Measurements from ENCODE around the gene PRRG2.
A peak's percentile ranks its signal among the peaks of the same experiment; 100 is the strongest.

PRRG2 gene

DNA sequence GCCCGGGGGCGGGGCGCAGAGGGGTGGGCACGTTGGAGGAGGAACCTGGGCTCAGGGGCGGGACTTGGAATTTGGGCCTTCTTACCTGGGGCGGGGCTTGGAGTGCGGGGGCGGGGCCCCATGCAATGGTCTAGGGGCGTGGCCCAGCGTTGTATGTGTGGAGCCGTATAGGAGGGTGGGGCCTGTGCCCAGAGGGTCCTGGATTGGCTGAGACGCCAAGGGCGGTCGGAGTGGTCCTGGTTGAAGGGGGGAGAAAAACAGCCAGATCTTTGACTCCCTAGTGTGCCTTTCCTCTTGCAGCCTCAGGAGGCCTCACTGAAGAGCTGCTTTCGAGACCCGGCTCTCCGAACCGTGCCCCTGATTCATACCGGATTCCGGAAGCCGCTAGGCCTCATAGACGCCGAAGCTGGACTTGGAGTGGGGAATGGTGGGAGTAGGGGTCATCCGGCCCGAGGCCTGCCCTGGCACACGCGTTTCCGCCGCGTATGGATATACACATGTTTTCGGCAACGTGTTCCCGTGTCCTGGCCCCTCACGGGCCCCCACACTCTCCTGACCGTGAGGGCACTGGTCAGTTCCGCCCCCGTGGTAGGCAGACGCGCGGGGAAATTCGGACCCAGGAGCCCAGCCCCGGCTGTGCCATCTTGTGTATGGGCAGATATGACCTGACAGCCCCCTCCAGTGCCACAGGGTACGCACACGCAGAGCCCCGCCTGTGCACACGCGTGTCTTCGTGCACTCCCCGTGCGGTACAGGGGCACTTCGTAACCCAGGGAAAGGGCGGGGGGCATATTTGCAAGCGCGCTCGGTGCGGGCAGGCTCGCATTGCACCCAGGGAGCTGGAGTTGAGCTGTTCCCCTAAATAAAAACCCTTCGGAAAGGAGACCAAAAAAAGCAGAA, 9.2 kb downstream of the PRRG2 start:
- peak; percentile 98 for DNase-seq

DNA sequence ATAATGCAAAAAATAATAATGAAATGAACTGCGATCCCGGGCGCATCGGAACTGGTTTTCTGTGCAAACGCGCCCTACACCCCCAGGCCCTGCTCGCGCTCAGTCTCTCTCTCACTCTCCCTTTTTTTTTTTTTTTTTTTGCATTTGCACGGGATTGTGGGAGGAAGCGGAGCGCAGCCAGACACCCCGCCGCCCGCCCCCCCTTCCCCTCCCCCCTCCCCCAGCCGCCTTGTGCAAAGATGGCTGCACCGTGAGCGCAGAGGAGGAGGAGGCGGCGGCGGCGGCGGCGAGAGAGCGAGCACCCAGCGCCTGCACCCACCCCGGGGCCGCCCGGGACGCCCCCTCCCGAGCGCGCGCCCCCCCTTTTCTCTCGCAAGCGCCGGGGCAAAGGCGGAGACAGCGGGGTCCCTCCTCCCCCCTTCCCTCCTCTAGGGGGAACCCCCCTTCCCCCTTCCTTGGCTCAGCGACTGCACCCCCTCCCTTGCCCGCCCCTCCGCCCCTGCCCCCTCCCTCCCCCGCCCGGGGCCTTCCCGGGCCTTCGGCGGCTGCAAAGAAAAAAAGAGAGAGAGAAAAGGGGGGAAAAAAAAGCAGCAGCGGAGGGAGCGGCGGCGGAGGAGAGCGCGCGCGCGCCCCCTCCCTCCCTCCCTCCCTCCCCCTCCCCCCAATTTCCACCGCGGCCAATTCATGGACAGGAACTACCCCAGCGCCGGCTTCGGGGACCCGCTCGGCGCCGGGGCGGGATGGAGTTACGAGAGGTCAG, 10.0 kb downstream of the PRRG2 start, which contains the start of gene PRR12:
Gene PRR12, plus strand, starts transcription at position 212 of the 760 bp plus-strand sequence. Its CDS starts 473 bp downstream, at position 685.
- DNase-seq, result peak; percentile 86

DNA sequence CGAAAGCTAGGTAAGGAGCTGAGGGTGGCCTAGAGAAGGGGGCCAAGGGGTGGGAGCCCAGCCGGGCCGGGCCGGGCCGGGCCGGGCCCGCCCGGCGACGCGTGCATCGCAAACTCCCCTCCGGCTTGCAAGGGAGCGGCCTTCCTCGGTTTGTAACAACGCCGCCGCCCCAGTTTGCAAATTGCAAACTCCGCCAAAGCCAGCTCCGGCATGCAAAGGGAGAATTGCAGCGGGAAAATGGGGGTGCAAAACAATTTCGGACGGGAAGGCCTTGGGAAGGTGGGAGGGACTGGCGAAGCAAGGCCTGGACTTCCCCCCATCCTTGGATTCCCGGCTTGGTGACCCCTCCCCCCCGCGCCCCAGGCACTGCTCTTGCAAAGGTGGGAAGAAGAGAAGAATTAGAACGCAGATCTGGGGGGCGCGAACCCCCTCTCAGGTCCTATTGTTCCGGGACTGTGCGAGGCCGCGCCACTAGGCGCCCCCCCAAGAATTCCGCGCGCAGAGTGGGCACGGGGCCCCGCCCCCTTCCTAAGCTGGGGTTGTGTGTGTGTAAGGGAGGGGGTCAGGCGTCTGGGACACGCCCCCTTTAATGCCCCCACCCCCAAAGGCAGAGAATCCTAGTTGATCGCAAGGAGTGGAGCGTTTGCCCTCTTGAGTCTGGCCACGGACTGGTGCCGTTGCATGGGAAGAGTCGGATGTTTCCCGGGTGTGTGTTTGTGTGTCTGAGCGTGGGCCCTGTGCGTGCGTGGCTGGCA, 10.8 kb downstream of the PRRG2 start:
- peak; percentile 49 for DNase-seq

DNA sequence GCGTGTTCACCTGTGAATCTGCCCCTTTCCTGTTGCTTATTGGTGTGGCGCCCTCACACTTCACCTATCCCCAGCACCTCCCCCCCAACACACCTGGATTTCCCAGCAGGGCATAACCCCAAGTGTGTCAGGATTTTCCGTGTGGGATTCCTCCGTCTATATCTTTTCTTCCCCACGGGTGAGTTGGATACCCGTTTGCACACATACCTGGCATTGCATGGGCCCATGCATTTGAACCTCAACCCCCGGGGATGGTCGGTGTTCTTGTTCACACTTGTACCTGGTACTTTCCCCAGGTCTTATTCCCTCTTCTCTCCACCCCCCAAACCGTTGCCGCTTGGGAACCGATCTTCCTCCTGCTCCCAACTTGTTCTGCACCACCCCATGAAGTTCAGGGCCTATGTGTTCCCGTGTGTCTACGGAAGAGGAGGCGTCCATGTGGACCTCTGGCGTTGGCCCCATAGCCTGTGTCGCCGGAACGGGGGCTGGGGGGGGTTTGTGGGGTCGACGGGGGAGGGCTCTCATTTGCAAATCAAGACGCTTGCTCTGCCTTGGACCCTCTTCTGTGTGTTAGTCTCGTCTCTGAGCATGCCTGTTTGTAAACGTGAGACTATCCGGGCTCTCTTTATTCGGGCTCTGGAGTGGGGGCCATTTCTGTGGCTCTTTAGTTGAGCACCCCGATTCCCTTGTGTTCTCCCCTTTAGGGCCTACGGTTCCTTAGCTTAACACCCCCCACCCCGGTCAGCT, 11.5 kb downstream of the PRRG2 start:
- peak; percentile 15 for DNase-seq

DNA sequence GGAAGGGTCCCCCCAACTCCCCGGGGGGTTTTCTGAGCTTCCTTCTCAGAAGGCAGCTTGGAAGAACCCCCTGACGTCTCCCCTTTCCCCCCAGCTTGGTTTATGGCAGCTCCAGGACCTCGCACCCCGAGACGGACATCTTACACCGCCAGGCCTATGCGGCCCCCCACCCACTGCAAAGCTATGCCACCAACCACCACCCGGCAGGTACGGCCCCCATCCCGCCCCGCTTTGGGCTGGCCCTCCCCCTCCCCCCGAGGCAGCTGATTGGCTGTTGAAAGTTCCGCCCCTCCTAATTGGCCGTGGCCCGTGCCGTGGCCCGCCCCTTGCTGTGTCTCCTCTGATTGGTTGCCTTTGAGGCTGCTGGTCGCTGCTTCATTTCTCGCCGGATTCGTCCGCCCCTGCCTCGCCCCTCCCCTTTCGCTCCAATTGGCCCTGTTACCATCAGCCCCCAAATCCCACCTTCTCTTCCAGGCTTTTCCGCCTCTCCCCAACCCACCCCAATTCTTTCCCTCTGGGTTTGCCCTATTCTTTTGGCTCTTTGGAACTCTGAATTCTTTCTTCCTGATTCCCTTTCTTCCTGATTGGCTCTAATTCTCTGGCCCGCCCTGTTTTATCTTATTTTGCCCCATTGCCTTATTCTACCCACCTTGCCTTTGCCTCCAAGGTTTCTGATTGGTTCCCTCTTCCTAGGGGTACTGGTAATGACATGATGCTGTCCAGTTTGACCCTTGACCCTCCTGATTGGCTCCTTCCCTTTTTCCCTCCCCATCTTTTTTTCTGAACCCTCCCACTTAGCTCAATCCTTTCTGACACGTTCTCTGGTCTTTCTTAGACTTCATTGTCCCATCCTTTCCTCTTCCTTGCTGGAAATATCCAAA, 12.4 kb downstream of the PRRG2 start:
- peak; percentile 94 for DNase-seq

DNA sequence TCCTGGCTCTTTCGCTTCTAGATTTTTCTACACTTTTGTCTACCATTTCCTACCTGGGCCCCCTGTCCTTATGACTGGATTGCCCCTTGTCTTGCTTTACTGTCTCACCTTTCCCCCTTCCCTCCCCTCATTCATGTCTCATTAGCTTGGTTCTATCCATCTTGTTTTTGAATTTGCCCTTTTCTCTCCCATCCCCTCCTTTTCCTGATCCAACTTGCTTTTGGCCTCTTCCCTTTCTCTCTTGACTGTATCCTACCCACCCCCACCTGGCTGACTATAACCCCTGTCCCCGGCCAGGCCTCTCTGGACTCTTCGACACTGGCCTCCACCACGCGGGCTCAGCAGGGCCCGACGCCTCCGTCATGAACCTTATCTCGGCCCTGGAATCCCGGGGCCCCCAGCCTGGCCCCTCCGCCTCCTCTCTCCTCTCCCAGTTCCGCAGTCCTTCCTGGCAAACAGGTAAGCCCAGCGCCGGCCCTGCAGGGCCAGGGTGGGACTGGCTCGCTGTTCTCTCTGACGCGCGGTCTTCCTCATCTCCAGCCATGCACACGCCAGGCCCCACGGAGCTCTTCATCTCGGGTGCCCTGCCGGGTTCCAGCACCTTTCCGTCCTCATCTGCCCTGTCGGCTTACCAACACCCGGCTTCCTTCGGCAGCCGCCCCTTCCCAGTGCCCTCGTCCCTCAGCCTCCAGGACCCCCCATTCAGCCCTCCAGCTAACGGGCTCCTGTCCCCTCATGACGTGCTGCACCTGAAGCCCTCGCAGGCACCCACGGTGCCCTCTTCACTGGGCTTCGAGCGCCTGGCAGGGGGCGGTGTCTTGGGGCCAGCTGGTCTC, 13.3 kb downstream of the PRRG2 start:
- DNase-seq, result no peak

DNA sequence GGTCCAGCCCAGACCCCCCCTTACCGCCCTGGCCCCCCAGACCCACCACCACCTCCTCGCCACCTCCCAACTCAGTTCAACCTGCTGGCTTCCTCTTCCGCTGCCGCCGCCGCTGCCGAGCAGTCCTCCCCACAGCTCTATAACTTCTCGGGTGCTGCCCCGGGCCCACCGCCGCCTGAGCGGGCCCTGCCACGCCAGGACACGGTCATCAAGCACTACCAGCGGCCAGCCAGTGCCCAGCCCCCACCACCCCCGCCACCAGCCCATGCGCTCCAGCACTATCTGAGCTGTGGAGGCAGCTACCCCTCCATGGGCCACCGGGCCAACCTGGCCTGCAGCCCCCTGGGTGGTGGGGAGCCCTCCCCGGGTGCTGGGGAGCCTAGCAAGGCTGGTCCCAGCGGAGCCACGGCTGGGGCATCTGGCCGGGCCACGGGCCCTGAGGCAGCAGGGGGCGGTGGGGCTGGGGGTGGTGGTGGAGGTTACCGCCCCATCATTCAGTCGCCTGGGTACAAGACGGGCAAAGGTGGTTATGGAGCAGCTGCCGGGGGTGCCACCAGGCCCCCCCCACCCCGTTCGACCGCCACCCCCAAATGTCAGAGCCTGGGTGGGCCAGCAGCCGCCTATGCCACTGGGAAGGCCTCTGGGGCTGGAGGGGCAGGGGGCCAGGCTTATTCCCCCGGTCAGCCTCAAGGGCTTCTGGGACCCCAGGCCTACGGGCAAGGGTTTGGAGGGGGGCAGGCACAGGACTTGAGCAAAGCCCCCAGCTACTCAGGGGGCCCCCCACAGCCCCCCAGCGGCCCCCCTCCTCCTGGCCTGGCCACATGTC, 14.1 kb downstream of the PRRG2 start:
- DNase-seq, result no peak

DNA sequence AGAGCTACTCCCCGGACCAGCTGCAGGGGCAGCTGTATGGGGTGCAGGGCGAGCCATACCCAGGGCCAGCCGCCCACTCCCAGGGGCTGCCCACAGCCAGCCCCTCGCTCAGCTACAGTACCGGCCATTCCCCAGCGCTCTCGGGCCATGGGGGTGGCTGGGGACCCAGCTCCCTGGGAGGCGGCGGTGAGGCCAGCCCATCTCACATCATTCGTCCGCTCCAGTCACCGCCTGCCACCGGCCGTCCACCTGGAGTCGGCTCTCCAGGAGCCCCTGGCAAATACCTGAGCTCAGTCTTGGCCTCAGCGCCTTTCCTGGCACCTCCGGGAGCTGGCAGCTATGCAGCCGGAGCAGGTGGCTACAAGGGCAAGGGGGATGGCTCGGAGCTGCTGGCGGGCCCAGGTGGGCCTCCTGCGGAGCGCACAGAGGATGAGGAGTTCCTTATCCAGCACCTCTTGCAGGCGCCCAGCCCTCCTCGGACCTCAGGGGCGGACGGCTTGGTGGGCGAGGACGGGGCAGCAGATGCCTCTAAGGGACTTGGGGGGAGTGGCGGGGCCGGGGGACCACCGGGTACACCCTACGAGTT, 14.8 kb downstream of the PRRG2 start:
- no peak for DNase-seq

DNA sequence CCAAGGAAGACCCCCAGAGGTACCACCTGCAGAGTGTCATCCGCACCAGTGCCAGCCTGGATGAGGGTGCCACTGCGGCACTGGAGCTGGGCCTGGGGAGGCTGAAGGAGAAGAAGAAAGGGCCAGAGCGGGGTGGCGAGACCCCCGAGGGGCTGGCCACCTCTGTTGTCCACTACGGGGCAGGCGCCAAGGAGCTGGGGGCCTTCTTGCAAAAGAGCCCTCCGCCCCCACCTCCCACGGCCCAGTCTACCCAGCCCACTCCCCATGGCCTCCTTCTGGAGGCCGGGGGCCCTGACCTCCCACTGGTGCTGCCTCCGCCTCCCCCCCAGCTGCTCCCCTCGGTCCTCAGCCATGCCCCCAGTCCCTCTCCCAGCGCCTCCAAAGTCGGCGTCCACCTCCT, 15.3 kb downstream of the PRRG2 start:
- no peak for DNase-seq

DNA sequence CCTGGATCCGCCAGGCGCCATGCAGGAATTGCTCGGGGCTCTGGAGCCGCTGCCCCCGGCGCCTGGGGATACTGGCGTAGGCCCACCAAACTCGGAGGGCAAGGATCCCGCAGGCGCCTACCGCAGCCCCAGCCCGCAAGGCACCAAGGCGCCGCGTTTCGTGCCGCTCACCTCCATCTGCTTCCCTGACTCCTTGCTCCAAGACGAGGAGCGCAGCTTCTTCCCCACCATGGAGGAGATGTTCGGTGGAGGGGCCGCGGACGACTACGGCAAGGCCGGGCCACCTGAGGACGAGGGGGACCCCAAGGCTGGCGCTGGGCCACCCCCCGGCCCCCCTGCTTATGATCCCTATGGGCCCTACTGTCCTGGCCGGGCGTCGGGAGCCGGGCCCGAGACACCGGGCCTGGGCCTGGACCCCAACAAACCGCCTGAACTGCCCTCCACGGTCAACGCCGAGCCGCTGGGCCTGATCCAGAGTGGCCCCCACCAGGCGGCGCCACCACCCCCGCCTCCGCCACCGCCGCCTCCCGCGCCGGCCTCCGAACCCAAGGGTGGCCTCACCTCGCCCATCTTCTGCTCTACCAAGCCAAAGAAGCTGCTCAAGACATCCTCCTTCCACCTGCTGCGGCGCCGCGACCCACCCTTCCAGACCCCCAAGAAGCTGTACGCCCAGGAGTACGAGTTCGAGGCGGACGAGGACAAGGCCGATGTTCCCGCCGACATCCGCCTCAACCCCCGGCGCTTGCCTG, 16.0 kb downstream of the PRRG2 start:
- DNase-seq, result no peak

DNA sequence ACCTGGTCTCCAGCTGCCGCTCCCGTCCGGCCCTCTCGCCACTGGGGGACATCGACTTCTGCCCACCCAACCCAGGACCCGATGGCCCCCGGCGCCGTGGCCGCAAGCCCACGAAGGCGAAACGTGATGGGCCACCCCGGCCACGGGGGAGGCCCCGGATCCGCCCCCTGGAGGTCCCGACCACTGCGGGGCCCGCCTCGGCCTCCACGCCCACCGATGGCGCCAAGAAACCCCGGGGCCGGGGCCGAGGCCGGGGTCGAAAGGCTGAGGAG, 16.5 kb downstream of the PRRG2 start:
- no peak for DNase-seq

DNA sequence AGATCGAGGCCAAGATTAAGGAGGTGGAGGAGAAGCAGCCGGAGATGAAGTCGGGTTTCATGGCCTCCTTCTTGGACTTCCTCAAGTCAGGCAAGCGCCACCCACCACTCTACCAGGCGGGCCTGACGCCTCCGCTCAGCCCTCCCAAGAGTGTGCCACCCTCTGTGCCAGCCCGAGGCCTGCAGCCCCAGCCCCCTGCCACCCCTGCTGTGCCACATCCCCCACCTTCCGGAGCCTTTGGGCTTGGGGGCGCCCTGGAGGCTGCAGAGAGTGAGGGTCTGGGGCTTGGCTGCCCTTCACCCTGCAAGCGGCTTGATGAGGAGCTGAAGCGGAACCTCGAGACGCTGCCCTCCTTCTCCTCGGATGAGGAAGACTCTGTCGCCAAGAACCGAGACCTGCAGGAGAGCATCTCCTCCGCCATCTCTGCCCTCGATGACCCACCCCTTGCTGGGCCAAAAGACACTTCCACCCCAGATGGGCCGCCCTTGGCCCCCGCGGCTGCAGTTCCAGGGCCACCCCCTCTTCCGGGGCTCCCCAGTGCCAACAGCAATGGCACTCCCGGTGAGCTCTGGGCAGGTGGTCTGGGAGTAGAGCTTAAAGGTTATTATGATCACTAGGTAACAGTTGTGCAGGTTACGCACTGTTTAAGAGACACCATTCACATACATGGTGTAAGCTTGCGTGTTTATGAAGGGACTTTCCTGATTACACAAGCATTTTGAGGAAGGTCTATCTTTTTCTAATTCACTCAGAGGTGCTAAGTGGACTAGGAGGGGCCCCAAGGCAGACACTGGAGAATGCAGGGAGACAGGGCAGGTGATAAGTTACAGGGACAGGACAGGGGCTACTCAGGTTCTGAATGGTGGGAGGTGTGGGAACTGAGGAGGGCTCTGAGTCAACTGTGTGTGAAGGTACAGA, 18.5 kb downstream of the PRRG2 start:
- DNase-seq, result no peak

DNA sequence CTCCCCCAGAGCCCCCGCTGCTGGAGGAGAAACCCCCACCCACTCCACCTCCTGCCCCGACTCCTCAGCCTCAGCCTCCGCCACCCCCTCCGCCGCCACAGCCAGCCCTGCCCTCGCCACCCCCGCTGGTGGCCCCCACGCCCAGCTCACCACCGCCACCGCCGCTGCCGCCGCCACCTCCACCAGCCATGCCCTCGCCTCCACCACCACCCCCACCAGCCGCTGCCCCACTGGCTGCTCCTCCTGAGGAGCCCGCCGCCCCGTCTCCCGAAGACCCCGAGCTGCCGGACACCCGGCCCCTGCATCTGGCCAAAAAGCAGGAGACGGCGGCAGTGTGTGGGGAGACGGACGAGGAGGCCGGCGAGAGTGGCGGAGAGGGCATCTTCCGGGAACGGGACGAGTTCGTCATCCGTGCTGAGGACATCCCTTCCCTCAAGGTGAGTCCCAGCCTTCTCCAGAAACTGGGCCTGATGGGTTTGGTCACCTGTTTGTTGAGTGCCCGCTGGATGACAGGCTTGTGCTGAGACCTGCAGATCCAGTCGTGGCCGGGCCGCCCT, 20.4 kb downstream of the PRRG2 start:
- DNase-seq, result no peak

DNA sequence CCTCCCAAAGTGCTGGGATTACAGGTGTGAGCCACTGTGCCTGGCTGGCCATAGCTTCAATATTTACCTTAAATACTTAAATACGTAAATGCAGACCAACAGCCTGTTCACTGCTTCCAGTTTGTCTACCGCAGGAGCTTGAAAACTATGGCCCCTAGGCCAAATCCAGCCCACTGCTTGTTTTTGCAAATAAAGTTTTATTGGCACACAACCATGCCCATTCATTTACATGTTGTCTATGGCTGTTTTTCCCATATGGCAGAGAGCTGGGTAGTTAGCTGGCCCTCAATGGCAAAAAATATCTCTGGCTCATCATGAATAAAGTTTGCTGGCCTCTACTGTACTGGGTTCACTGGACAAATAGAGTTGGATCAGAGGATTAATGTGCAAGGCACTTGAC, 21.7 kb downstream of the PRRG2 start:
- no peak for DNase-seq

DNA sequence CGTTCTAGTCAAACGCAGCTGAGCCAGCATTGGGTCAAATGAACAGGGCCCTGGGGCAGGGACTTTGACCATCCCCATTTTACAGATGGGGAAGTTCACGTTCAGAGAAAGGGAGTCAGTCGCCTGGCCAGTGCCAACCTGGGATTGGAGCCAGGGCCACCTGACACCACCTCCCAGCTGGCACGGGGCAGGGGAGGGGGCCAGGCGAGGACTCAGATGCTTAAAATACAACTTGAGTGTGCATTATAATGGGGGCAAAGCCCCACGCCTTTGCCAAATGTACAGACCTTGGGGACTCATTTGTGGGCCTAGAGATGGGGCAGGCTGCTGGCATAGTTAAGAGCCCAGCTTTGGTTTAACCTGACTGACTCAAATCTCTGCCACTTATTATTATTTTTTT, 24.5 kb downstream of the PRRG2 start:
- DNase-seq, result no peak

DNA sequence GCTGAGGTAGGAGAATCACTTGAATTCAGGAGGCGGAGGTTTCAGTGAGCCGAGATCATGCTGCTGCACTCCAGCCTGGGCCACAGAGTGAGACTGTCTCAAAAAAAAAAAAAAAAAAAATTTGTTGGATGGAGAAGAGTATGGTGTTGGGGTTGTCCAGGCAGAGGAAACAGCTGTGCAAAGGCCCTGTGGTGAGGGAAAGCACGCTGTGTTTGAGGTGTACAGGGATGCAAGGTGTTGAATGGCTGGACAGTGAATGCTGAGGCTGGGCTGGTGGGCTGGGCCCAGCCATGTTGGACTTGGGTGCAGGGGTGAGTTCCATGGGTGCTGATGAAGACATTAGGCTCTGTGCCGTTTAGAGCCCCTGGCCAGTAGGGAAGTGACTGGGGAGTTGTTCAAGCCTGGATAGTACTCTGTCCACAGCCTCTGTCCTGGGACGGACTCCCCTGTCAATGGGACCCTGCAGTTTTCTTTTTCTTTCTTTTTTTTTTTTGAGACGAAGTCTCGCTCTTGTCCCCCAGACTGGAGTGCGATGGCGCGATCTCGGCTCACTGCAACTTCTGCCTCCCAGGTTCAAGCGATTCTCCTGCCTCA, 28.5 kb downstream of the PRRG2 start:
- no peak for DNase-seq

DNA sequence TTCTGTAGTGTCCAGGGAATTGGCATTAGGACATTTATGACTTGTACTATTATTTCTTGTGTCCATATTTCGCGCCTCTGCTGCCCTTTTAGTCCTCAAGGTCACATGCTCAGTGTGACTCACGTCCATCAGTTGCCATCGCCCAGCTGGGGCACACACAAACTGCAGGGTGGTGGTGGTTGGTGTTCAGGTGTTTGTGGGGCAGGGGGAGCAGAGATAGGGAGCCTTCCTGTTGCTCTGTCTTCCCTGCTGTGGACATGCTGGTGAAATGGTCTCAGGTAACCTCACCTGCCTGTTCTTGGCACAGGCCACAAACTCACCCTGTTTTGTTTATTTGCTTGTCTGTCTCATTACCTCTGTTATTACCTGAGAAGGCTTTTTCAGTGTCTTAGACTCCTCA, 32.3 kb downstream of the PRRG2 start:
- no peak for DNase-seq

Measured in CD4-positive, alpha-beta T cell treated with Interleukin-12 subunit alpha and Interleukin-12 subunit beta, for 1 hour (primary cell).